Chondrocyte (in vitro differentiated cells): ENCODE measurements around the gene FLNB. TPM values are rescaled to one million over a fixed set of nuclear protein-coding genes. Genes with fewer than 3 reads are reported as not detected.

Source experiments
- DNase-seq: peaks from one replicate; pipeline ENCODE4 v3.0.0; 2021; ENCODE audit warnings: mixed read lengths, low spot score
- H3K27ac Mint-ChIP-seq: one replicate; pipeline ENCODE4 v1.8.0; 2021; ENCODE audit warnings: mild to moderate bottlenecking, moderate library complexity, mixed read lengths; ENCODE audit not compliant: unreplicated experiment
- H3K27me3 Mint-ChIP-seq: 2 replicates; pipeline ENCODE4 v1.8.0; 2021; ENCODE audit warnings: low read depth, mixed read lengths
- H3K36me3 Mint-ChIP-seq: 2 replicates; pipeline ENCODE4 v1.8.0; 2021; ENCODE audit warnings: low read depth, mixed read lengths
- H3K4me1 Mint-ChIP-seq: 2 replicates; pipeline ENCODE4 v1.8.0; 2021; ENCODE audit warnings: low read depth, mild to moderate bottlenecking, mixed read lengths
- H3K4me3 Mint-ChIP-seq: one replicate; pipeline ENCODE4 v1.8.0; 2021; ENCODE audit warnings: mild to moderate bottlenecking, moderate library complexity, mixed read lengths; ENCODE audit not compliant: unreplicated experiment
- H3K9me3 Mint-ChIP-seq: 2 replicates; pipeline ENCODE4 v1.8.0; 2021; ENCODE audit warnings: low read depth, mixed read lengths
- total RNA-seq: library from RNA; stranded (reverse); gene quantifications from 3 replicates; pipeline ENCODE4 v1.2.1, GENCODE V29; 2021
- TF ChIP-seq, protein P1 (sequence below): fragments of 200-600 bp; sonication (generic); IDR thresholded peaks from 2 replicates; pipeline ENCODE4 v1.5.0; 2021; ENCODE audit warnings: antibody characterized with exemption, mild to moderate bottlenecking, moderate library complexity

Gene FLNB
- total RNA-seq, 1 donor from 2014 or later, result 70.2 TPM

GRCh38 chr3:58106640-58107039, 98.4 kb downstream of the FLNB start:
- Mint-ChIP-seq H3K27me3 (no peaks in the 10 kb centered on the region), H3K4me1 (peaks cover 14% of the 10 kb centered on the region), H3K4me3 (no peak overlapping the region), H3K9me3 (no peaks in the 10 kb centered on the region), H3K27ac (no peak overlapping the region), H3K36me3 (peaks cover 25% of the 10 kb centered on the region)
- TF ChIP-seq, protein P1, sequence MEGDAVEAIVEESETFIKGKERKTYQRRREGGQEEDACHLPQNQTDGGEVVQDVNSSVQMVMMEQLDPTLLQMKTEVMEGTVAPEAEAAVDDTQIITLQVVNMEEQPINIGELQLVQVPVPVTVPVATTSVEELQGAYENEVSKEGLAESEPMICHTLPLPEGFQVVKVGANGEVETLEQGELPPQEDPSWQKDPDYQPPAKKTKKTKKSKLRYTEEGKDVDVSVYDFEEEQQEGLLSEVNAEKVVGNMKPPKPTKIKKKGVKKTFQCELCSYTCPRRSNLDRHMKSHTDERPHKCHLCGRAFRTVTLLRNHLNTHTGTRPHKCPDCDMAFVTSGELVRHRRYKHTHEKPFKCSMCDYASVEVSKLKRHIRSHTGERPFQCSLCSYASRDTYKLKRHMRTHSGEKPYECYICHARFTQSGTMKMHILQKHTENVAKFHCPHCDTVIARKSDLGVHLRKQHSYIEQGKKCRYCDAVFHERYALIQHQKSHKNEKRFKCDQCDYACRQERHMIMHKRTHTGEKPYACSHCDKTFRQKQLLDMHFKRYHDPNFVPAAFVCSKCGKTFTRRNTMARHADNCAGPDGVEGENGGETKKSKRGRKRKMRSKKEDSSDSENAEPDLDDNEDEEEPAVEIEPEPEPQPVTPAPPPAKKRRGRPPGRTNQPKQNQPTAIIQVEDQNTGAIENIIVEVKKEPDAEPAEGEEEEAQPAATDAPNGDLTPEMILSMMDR, result no peak
- DNase-seq, result no peak

- Mint-ChIP-seq H3K27ac (no peak overlapping the region), H3K4me1 (peaks cover 14% of the 10 kb centered on the region), H3K36me3 (peaks cover 25% of the 10 kb centered on the region), H3K4me3 (no peak overlapping the region), H3K9me3 (no peaks in the 10 kb centered on the region), H3K27me3 (no peaks in the 10 kb centered on the region)
- no peak for DNase-seq
- TF ChIP-seq, protein P1, result no peak
Measured at GRCh38 chr3:58107597-58107996, 99.4 kb downstream of the FLNB start.

DNA sequence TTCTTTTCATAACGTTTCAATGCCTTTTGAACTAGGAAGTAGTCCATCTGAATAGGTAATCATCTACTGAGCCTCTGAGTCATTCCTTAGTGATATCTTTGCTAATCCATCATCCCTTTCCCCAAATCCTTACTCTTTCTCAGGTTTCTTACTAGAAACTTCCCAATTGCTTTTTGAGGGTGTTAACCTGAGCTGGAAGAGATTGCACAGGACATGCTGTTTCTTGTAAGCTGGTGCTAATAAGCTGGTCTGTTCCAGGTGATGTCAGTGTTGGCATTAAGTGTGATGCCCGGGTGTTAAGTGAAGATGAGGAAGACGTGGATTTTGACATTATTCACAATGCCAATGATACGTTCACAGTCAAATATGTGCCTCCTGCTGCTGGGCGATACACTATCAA, 101.5 kb downstream of the FLNB start:
- Mint-ChIP-seq H3K9me3 (no peaks in the 10 kb centered on the region), H3K27me3 (no peaks in the 10 kb centered on the region), H3K27ac (no peak overlapping the region), H3K4me1 (no peaks in the 10 kb centered on the region), H3K36me3 (peaks cover 33% of the 10 kb centered on the region), H3K4me3 (no peak overlapping the region)
- TF ChIP-seq, protein P1, result no peak
- DNase-seq, result no peak

- no peak overlapping the region for H3K27ac Mint-ChIP-seq
- no peak for DNase-seq
- no peaks in the 10 kb centered on the region for H3K4me1 Mint-ChIP-seq
- H3K4me3 Mint-ChIP-seq, result no peak overlapping the region
- no peaks in the 10 kb centered on the region for H3K27me3 Mint-ChIP-seq
- no peaks in the 10 kb centered on the region for H3K9me3 Mint-ChIP-seq
- H3K36me3 Mint-ChIP-seq, result peaks cover 38% of the 10 kb centered on the region
- TF ChIP-seq, protein P1, result no peak
Measured at GRCh38 chr3:58111513-58112184, 103.4 kb downstream of the FLNB start.

DNA sequence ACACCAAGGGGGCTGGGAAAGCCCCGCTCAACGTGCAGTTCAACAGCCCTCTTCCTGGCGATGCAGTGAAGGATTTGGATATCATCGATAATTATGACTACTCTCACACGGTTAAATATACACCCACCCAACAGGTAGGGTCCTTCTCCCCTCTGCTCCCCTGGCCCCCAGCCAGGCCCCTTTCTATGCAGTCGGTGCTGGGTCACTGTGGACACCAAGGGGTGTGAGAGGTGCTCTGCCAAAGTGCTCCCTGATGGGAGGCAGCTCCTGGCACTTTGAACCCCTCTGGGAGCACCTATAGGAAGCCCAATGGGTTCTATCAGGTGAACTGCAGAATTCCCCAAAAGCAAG, 103.9 kb downstream of the FLNB start:
- TF ChIP-seq, protein P1, result no peak
- Mint-ChIP-seq H3K27me3 (no peaks in the 10 kb centered on the region), H3K9me3 (no peaks in the 10 kb centered on the region), H3K4me3 (no peak overlapping the region), H3K36me3 (peaks cover 37% of the 10 kb centered on the region), H3K27ac (no peak overlapping the region), H3K4me1 (peaks cover 5% of the 10 kb centered on the region)
- DNase-seq, result no peak
